Stimulated activated CD4-positive, alpha-beta T cell treated with anti-CD3 and anti-CD28 coated beads, Interleukin-1b, Interleukin-23, amount 100 ng/mL, for 48 hours (primary cell): ENCODE measurements around the gene PPRC1.

Experiments
- DNase-seq: peaks from one replicate; pipeline ENCODE4 v3.0.0-alpha.2; 2020

Gene PPRC1, protein sequence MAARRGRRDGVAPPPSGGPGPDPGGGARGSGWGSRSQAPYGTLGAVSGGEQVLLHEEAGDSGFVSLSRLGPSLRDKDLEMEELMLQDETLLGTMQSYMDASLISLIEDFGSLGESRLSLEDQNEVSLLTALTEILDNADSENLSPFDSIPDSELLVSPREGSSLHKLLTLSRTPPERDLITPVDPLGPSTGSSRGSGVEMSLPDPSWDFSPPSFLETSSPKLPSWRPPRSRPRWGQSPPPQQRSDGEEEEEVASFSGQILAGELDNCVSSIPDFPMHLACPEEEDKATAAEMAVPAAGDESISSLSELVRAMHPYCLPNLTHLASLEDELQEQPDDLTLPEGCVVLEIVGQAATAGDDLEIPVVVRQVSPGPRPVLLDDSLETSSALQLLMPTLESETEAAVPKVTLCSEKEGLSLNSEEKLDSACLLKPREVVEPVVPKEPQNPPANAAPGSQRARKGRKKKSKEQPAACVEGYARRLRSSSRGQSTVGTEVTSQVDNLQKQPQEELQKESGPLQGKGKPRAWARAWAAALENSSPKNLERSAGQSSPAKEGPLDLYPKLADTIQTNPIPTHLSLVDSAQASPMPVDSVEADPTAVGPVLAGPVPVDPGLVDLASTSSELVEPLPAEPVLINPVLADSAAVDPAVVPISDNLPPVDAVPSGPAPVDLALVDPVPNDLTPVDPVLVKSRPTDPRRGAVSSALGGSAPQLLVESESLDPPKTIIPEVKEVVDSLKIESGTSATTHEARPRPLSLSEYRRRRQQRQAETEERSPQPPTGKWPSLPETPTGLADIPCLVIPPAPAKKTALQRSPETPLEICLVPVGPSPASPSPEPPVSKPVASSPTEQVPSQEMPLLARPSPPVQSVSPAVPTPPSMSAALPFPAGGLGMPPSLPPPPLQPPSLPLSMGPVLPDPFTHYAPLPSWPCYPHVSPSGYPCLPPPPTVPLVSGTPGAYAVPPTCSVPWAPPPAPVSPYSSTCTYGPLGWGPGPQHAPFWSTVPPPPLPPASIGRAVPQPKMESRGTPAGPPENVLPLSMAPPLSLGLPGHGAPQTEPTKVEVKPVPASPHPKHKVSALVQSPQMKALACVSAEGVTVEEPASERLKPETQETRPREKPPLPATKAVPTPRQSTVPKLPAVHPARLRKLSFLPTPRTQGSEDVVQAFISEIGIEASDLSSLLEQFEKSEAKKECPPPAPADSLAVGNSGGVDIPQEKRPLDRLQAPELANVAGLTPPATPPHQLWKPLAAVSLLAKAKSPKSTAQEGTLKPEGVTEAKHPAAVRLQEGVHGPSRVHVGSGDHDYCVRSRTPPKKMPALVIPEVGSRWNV (N-terminal part only)

DNA sequence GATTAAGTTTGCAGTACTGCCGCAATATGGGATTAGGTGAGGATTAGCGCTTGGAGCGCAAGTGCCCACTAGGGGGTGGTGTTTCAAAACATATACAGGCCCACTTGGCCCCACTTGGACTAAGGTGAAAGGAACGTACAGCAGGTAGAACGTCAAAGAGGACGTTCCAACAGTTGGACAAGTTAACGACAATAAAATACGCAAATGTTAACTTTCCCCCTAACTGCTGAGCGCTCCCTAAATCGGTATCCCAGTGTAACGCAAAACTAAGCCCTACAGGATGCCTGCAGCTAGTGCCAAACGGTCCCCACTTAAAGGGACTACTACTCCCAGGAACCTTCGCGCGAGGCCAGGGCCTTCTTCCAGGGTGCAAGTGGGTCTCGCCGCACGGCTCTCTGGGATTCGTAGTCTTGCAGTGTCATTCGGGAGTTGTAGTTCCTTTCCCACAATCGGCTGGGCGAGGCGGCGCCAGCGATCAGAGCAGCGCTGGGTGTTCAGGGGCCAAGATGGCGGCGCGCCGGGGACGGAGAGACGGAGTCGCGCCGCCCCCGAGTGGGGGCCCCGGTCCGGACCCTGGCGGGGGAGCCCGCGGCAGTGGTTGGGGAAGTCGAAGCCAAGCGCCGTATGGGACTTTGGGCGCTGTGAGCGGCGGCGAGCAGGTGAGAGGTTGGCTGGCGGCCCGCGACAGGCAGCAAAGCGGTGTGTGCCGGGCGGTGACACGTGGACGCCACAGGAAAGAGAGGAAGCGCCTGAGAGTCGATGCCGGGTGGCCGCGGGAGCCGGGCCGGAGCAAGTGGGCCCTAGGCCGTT is at the start of gene PPRC1:
TSS of gene PPRC1 (plus strand) at position 478 of the 810 bp plus-strand sequence. CDS start at position 507, 29 bp downstream.
- DNase-seq = peak; percentile 99

DNA sequence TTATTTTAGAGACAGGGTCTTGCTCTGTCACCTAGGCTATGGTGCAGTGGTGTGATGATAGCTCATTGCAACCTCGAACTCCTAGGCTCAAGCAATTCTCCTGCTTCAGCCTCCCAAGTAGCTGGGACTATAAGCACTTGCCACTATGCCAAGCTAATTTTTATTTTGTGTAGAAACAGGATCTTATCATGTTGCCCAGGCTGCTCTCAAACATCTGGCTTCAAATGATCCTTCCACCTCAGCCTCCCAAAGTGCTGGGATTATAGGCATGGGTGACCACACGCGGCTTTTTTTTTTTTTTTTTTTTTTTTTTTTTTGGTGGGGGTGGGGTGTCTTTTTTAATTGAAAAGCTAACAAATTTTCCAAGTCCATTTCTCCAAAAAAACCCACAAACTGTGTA is 49.3 kb upstream of the PPRC1 start:
- DNase-seq = no peak

DNA sequence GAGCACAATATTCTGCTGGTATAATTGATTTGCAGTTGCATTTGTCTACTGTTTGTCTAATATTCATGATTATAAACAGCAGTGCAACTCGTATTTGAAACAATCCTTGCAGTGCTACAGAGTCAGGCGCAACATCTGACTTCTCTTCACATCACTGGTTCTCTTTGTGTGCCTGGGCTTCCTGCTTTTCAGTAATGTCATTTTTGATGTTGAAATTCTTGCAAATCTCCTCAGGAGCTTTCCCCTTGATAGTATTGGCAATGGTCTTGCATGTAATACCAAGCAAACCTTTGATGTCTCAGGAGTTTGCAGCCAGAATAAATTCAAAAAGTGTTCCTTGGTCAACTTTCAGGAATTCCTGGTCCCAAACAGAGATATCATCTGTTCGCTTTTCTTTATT is 47.5 kb upstream of the PPRC1 start:
- no peak for DNase-seq

DNA sequence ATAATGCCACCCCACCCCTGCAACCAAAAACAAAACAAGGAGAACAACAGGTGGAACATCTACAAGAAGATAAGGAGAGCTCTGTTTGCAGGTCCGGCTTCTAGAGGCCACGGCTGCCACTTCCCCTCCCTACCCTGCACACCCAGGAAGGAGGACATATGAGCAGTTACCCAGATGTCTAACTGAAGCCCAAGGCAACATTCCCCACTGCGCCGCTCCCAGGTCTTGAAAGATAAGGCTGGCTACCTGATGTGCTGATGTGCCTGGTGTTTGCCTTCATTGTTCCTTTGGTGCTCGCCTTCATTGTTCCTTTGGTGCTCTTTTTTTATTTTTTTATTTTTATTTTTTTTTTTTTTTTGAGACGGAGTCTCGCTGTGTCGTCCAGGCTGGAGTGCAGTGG is 46.6 kb upstream of the PPRC1 start:
- no peak for DNase-seq

DNA sequence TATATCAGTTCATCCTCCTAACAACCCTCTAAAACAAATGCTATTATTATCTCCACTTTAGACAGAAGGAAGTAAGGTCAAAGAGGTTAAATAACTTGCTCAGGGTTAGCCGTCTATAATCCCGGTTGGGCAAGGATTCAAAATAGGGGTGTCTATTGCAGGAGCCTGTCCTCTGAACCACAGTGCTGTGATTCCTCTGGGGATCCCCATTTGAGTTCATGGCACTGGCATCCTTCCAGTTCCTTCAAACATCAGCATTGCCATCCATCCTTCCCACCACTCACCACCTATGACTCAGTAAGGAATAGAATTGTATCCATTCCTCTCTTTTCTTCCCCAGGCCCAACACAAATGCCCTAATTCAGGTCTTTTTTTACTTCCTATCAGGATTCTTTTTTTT is 42.1 kb upstream of the PPRC1 start:
- DNase-seq = no peak

DNA sequence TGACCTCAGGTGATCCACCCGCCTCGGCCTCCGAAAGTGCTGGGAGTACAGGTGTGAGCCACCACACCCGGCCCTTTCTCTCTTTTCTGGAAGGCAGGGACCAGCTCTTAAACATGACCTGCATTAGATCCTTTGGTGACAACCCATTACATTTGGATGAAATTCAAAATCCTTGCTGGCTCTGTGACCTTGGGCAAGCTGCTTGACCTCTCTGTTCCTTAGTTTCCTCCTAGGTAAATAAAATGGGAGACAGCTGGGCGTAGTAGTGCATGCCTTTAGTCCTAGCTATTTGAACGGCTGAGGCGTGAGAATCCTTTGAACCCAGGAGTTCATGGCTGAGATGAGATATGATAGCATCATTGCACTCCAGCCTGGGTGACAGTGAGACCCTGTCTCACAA is 36.4 kb upstream of the PPRC1 start:
- DNase-seq = no peak

DNA sequence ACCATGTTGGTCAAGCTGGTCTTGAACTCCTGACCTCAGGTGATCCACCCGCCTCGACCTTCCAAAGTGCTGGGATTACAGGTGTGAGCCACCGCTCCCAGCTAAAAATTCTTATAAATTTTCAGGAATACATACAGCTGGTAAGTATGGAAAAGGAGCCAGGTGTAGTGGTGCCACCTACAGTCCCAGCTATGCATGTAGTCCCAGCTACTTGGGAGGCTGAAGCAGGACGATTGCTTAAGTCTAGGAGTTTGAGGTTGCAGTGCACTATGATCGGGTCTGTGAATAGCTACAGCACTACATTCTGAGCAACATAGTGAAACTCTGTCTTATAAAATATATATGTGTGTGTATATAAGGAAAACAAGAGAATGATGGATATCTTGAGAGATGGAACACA is 31.7 kb upstream of the PPRC1 start:
- DNase-seq = no peak

DNA sequence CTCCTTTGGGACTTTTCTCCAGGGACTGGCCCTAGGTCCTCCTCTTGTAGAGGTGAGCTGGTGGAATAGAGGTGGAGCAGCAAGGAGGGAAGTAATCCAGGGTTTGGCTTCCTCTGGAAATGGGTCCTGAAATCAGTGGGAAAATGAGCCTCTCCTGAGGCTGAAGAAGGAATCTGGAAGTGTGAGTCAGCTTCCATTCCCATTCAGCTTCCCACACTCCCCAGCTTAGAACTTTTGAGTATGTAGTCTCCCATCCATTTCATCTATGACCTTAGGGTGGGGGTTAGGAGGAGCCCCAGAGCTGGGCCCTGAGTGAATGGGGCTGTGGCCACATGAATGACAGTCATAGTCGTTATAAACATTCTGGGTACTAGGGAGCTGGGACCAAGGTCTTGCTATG is 30.4 kb upstream of the PPRC1 start:
- no peak for DNase-seq

DNA sequence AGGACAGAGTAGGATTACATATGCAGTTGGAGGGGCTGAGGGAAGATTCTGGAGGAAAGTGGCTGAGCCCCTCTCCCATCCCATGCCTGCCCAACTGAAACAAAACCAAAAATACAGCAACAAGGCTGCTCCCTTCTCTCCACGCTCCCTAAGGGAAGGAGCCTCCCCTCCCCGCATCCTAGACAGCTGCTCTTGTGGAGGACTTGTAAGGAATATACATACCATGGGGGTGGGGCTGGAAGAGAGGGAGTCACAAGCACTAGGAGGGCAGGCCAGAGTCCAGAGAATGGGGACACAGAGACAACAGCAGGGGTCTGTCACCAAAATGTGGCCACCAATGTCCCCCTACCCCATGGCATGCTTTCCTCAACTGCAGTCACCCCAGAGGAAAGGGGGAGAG is 25.8 kb upstream of the PPRC1 start:
- DNase-seq = no peak

DNA sequence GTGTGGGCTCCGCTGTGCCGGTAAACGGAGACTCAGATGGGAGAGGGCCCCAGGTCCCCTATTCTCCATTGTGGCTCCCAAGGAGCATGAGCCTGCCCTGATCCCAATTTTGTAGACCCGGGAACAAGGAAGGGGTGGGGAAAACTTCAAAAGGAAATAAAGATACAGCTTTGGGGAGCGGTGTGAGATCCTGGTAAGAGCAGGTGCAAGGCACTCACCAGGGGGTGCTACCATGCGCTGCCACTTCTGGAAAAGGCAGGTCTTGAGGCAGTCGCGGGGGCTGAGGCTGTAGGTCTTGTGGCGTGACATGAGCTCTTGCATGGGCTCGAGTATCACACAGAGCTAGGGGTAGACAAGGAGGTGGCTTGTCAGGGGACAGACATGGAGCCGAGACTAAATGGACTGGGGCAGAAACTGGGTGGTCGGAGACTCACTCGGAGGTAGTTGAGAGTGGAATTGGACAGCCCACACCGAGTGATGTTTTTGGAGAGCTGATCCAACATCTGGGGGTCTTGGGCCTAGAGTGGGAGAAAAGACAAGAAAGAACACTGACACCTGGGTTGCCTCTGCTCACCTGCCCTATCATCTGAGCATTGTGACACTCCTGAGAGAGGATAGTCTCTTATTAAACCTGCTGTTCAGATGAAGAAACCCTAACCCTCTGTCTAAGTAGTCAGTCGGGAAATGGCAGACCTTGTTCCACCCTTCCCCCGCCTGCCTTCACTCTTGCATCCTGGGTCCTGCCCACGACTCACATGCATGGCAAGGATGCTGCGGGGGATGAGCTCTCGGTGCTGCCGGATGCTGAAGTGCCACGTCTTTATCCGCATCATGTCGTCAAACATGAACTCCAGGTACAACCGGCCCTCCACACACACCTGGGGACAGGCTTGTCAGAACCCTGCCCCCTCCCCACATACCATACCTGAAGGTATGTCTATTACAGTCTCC is 23.4 kb upstream of the PPRC1 start:
- DNase-seq = no peak

DNA sequence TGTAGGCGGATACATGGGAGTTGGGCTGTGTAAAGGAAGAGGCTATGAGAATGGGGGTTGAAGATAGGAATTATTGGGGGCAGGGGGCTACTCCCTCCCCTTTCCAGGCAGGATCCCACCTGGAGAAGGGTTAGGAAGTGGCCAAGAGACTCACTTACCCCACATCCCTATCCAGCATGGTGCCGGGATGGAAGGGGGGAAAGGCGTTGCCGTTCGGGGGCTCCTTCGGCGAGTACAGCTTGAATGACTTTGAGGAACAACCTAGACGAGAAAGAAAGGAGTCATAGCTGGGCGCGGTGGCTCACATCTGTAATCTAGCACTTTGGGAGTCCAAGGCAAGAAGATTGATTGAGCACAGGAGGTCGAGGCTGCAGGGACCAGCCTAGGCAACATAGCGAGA is 21.6 kb upstream of the PPRC1 start:
- no peak for DNase-seq

DNA sequence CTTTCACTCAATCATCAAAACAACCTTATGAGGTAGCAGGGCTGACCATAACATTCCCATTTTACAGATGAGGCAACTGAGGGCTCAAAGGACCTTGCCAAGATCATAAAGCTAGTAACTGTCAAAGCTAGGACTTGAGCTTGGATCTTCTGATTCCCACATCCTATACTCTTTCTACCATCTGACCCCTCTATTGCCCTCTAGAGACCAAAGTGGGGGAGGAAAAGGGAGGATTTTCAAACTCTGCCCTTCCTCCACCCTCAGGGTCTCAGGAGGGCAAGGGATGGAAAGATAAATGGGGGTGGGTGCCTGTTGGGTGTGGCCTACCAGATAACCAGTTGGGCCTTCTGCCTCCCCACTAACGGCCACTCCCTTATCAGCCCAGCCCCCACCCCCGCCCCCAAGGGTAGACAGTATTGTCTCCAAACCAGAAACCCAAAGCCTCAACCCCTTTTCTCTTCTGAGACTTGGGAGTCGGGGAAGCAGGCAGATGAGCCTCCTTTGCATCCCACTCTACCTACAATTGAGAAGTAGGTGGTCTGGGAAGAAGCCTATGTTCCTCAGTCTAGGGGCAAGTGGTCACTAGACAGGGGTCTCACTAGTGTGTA is 20.5 kb upstream of the PPRC1 start:
- DNase-seq = no peak

DNA sequence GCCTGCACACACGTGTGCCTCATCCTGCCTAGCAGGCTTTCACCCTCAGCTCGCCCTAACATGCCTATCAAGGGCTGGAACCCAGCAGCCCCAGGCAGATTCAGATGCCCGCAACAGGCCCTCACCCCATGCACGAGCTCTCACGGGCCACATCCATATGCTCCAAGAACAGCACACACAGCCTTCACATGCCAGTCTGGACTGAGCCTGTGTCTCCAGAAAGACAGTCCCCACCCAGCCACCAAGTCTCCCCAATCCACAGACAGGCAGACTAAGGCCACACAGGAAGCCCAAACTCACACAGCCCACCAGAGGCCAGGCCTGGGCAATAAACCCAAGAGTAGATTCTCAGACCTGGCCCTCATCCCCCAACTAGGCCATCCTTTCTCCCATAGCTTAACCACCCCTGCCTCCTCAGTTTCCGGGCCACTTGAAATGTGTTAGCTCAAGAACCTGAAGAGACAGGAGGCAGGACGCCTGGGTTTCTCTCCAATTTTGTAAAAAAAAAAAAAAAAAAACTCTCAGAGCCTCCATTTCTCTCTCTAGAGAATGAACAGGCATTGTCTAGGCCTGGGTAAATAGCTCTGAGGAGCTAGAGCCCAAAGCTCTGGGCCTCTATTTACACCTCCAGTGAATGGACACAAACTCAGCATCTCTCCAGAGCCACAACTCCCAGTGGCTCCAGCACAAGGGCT is 19.4 kb upstream of the PPRC1 start:
- DNase-seq = no peak

DNA sequence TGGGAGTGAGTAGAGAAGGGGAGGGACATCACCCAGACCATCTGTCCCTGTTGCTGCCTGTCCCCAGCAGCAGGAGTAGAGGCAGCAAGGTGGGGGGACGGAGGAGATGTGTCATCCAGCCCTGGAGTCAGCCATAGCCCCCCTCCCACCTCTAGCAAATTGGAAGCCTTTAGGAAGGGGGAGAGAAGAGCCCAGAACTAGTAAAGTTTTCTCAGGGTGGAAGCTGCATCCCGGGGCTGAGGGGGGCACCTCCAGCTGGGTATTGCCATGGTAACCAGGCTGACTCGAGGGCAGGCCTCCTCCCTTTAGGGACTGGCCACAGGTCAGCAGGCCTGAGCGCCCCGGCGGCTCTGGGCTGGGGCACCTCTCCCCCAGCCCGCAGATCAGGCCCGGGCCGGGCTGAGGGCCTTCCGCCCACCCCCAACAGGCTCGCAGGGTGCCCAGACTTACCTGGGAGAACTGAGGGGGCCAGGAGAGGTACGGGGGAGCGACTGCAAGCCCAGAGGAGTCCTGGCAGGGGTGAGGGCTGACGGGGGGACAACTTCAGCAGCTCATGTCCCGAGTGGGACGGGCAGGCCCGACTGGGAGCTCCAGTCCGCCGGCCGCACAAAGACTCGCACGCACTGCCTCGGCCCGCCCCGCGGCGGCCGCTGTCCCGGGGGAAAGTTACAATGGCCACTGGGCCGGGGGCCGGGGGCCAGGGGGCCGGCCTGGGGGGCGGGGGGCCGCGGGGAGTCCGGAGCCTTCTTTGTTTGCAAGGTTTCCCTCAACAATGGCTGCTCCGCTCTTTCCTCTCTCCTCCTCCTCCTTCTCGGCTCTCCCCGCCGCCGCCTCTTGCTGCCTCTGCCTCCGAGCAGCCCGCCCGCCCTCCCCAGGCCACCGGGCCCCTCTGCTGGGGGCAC is 18.6 kb upstream of the PPRC1 start:
- DNase-seq = no peak

DNA sequence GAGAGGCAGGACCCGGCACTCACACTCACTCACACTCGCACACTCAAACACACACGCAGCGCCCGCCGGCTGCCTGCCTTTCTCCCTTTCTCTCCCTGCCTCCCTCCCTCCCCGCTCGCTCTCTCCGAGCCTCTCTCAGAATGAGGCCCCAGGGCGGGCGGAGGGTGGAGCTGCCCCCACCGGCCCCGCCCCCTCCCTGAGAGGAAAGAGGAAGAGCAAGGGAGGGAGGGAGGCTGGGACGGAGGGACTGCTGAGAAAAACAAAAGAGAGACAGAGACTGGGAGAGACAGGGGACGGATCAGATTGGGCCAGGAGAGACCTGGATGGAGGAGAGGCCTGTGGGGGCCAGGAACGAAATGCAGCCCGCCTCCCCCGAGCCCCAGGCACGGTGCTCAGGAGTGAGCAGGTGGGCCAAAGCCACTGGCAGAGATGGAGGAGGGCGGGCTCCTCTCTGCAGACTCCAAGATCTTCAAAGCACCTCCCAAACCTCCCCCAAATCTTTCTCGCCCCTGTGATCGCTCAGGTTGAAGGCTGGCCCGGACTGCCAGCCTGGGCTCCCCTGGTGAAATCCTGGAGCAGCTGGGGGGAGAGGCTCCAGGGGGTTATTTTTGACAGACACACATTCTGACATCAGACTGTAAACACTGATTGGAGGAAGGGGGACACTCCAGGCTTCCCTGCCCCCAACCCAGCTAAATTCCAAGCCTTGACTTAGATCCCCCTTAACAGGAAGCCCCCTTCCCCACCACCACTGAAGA is 17.8 kb upstream of the PPRC1 start:
- peak; percentile 85 for DNase-seq

DNA sequence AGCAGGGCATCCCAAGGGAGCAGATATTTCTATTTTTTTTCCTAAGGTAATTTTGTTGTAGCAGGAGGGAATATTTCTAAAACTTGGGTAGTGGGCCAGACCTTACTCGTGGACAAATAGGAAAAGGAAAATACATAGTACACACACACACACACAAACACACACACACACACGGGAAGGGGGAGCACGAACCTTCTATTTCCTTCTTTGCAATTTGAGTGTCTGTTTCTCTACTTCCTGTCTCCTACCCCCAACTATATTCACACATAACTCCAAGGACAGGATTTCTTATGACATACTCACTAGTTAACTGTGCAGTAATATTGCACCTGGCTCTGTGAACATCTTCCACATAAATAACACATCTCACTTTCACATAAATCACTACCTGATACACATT is 17.1 kb upstream of the PPRC1 start:
- no peak for DNase-seq

DNA sequence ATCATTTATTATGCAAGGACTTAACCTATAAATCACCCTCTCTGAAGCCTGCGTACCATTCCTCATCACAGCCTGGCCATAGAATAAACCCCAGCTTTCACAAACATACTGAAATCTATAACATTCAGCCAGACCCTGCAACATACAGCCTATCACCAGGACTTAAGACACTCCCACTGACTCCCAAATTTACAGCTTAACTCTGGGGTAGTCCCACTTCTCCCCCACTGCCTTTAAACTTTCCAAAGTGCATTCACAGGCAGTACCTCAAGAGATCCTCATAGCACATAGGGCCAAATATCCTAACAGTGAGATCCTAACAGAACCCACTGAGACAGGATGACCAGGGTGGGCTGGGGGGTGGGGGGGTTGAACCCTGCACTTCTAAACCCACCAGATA is 16.2 kb upstream of the PPRC1 start:
- DNase-seq = no peak
